PFSK-1 (cell line): ENCODE data around the gene ARHGEF7.

Source experiments
- POLR2AphosphoS5 ChIP-seq: IDR thresholded peaks from 2 replicates; pipeline ENCODE4 v1.6.1; 2012; ENCODE audit warnings: low read depth, mild to moderate bottlenecking, control low read depth, low read length, moderate library complexity
- REST ChIP-seq, 2 experiments: IDR thresholded peaks; 2 replicates each; pipeline versions ENCODE4 v1.6.1 to v1.8.0; 2011 to 2012; ENCODE audit warnings: low read depth in 2 of 2, low read length in 2 of 2, control low read depth in 1 of 2, inconsistent platforms in 1 of 2, mild to moderate bottlenecking in 1 of 2, moderate library complexity in 1 of 2; ENCODE audit not compliant: insufficient read depth in 1 of 2
- SIN3A ChIP-seq: IDR thresholded peaks from 2 replicates; pipeline ENCODE4 v1.6.1; 2012; ENCODE audit warnings: mild to moderate bottlenecking, low read length, moderate library complexity, borderline replicate concordance; ENCODE audit not compliant: insufficient read depth

- TF ChIP-seq SIN3A (no peak), POLR2AphosphoS5 (no peak), REST (IDR thresholded peaks at IDR 0.05; ENCODE audit: insufficient read depth in 1 of 2, low read depth in 2 of 2, low read length in 2 of 2) (no peak)
Measured at GRCh38 chr13:111181977-111182376, 66.9 kb downstream of the ARHGEF7 start.
